HL-60 (cell line): ENCODE measurements around the gene ALLC.

ENCODE experiments used
- DNase-seq, 2 experiments: peaks; one replicate each; pipeline ENCODE4 v3.0.0-alpha.2; 2010 to 2020; ENCODE audit warnings: low read depth in 1 of 2, low spot score in 1 of 2
- H3K27ac ChIP-seq: fragments of 250-450 bp; sonication (Bioruptor Pico); replicated peaks from 2 replicates; pipeline ENCODE4 v1.5.1; 2020; ENCODE audit warnings: mild to moderate bottlenecking, moderate library complexity
- H3K27me3 ChIP-seq: fragments of 250-450 bp; sonication (Bioruptor Pico); 2 replicates; pipeline ENCODE4 v1.5.1; 2021; ENCODE audit warnings: mild to moderate bottlenecking, moderate library complexity; ENCODE audit not compliant: insufficient read depth, poor library complexity, severe bottlenecking
- H3K4me3 ChIP-seq: replicated peaks from 2 replicates; pipeline ENCODE4 v1.5.1; 2011; ENCODE audit warnings: mild to moderate bottlenecking, control low read depth, low read length; ENCODE audit not compliant: insufficient read depth
- GABPA ChIP-seq: IDR thresholded peaks from 2 replicates; pipeline ENCODE4 v1.6.1; 2012; ENCODE audit warnings: low read depth
- POLR2AphosphoS5 ChIP-seq: IDR thresholded peaks from 2 replicates; pipeline ENCODE4 v1.6.1; 2012; ENCODE audit warnings: low read depth
- REST ChIP-seq: IDR thresholded peaks from 2 replicates; pipeline ENCODE4 v1.6.1; 2012; ENCODE audit warnings: low read depth; ENCODE audit not compliant: insufficient replicate concordance
- SPI1 ChIP-seq: IDR thresholded peaks from 2 replicates; pipeline ENCODE4 v1.6.1; 2012; ENCODE audit warnings: low read depth, mild to moderate bottlenecking, borderline replicate concordance
- TF ChIP-seq, protein P1 (sequence below): IDR thresholded peaks from one replicate; pipeline ENCODE4 v1.5.1; 2011; ENCODE audit warnings: low read length, control low read depth, inconsistent platforms; ENCODE audit not compliant: insufficient read depth

ALLC gene

GRCh38 chr2:3665886-3666612, 8.0 kb downstream of the ALLC start:
- Histone ChIP-seq H3K27me3 (no peaks in the 10 kb centered on the region), H3K27ac (no peak overlapping the region), H3K4me3 (no peak overlapping the region)
- no peak for DNase-seq
- TF ChIP-seq POLR2AphosphoS5, result no peak
- TF ChIP-seq SPI1, result no peak
- TF ChIP-seq GABPA, result no peak
- no peak for TF ChIP-seq REST
- TF ChIP-seq, protein P1, sequence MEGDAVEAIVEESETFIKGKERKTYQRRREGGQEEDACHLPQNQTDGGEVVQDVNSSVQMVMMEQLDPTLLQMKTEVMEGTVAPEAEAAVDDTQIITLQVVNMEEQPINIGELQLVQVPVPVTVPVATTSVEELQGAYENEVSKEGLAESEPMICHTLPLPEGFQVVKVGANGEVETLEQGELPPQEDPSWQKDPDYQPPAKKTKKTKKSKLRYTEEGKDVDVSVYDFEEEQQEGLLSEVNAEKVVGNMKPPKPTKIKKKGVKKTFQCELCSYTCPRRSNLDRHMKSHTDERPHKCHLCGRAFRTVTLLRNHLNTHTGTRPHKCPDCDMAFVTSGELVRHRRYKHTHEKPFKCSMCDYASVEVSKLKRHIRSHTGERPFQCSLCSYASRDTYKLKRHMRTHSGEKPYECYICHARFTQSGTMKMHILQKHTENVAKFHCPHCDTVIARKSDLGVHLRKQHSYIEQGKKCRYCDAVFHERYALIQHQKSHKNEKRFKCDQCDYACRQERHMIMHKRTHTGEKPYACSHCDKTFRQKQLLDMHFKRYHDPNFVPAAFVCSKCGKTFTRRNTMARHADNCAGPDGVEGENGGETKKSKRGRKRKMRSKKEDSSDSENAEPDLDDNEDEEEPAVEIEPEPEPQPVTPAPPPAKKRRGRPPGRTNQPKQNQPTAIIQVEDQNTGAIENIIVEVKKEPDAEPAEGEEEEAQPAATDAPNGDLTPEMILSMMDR, result no peak

DNA sequence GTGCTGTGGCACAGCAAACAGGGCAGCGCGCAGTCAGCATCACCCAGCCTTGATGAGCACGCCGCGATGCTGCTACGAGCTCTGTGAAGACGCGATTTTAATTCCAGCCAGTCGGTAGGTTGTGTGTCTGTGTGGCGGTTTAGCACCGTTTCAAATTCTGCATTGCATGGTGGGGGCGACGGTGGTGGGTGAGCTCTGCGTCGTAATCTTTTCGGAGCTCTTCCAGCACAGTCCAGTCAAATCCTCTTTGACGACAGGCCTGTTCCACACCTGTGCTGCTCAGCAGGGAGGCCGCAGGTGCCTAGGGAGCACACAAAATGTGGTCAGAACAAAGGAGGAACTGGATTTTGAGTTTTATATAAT, 8.6 kb downstream of the ALLC start:
- Histone ChIP-seq H3K27me3 (no peaks in the 10 kb centered on the region), H3K27ac (no peak overlapping the region), H3K4me3 (no peak overlapping the region)
- no peak for DNase-seq
- TF ChIP-seq SPI1, result no peak
- TF ChIP-seq, protein P1, result no peak
- TF ChIP-seq POLR2AphosphoS5, result no peak
- TF ChIP-seq REST, result no peak
- no peak for TF ChIP-seq GABPA

GRCh38 chr2:3667151-3667631, 9.2 kb downstream of the ALLC start:
- Histone ChIP-seq H3K4me3 (no peak overlapping the region), H3K27ac (no peak overlapping the region), H3K27me3 (no peaks in the 10 kb centered on the region)
- TF ChIP-seq GABPA (no peak), POLR2AphosphoS5 (no peak), SPI1 (no peak)
- TF ChIP-seq, protein P1, result no peak
- DNase-seq, result no peak
